HL-60 (cell line): Measurements from ENCODE around the gene MLF1.

ENCODE experiments used
- DNase-seq, 2 experiments: peaks; one replicate each; pipeline ENCODE4 v3.0.0-alpha.2; 2010 to 2020; ENCODE audit warnings: low read depth in 1 of 2, low spot score in 1 of 2
- H3K27ac ChIP-seq: fragments of 250-450 bp; sonication (Bioruptor Pico); replicated peaks from 2 replicates; pipeline ENCODE4 v1.5.1; 2020; ENCODE audit warnings: mild to moderate bottlenecking, moderate library complexity
- H3K27me3 ChIP-seq: fragments of 250-450 bp; sonication (Bioruptor Pico); 2 replicates; pipeline ENCODE4 v1.5.1; 2021; ENCODE audit warnings: mild to moderate bottlenecking, moderate library complexity; ENCODE audit not compliant: insufficient read depth, poor library complexity, severe bottlenecking
- H3K4me3 ChIP-seq: replicated peaks from 2 replicates; pipeline ENCODE4 v1.5.1; 2011; ENCODE audit warnings: mild to moderate bottlenecking, control low read depth, low read length; ENCODE audit not compliant: insufficient read depth
- GABPA ChIP-seq: IDR thresholded peaks from 2 replicates; pipeline ENCODE4 v1.6.1; 2012; ENCODE audit warnings: low read depth
- POLR2AphosphoS5 ChIP-seq: IDR thresholded peaks from 2 replicates; pipeline ENCODE4 v1.6.1; 2012; ENCODE audit warnings: low read depth
- REST ChIP-seq: IDR thresholded peaks from 2 replicates; pipeline ENCODE4 v1.6.1; 2012; ENCODE audit warnings: low read depth; ENCODE audit not compliant: insufficient replicate concordance
- SPI1 ChIP-seq: IDR thresholded peaks from 2 replicates; pipeline ENCODE4 v1.6.1; 2012; ENCODE audit warnings: low read depth, mild to moderate bottlenecking, borderline replicate concordance
- TF ChIP-seq, protein P1 (sequence below): IDR thresholded peaks from one replicate; pipeline ENCODE4 v1.5.1; 2011; ENCODE audit warnings: low read length, control low read depth, inconsistent platforms; ENCODE audit not compliant: insufficient read depth

The MLF1 gene

DNA sequence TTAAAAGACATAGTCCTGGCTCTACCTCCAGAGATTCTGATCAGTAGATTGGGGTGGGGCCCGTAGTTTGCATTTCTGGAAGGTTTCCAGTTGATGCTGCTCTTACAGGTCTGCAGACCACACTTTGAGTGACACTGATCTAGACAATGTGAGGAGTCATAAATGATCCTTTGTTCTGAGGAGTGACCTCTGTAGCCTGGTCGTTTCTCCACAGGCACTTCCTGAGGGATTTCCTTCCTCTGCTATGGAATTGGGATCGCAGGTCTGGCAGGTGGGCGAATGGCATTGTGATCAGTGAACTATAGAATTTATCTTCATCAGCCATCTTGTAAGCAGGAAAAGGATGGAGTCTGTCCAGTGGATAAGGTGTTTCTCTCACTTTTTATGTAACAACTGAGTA lies 78.8 kb downstream of the MLF1 start:
- Histone ChIP-seq H3K27ac (no peak overlapping the region), H3K27me3 (no peaks in the 10 kb centered on the region), H3K4me3 (no peak overlapping the region)
- no peak for DNase-seq
- TF ChIP-seq SPI1 (no peak), REST (no peak), POLR2AphosphoS5 (no peak), GABPA (no peak)
- TF ChIP-seq, protein P1, sequence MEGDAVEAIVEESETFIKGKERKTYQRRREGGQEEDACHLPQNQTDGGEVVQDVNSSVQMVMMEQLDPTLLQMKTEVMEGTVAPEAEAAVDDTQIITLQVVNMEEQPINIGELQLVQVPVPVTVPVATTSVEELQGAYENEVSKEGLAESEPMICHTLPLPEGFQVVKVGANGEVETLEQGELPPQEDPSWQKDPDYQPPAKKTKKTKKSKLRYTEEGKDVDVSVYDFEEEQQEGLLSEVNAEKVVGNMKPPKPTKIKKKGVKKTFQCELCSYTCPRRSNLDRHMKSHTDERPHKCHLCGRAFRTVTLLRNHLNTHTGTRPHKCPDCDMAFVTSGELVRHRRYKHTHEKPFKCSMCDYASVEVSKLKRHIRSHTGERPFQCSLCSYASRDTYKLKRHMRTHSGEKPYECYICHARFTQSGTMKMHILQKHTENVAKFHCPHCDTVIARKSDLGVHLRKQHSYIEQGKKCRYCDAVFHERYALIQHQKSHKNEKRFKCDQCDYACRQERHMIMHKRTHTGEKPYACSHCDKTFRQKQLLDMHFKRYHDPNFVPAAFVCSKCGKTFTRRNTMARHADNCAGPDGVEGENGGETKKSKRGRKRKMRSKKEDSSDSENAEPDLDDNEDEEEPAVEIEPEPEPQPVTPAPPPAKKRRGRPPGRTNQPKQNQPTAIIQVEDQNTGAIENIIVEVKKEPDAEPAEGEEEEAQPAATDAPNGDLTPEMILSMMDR = no peak

- DNase-seq = no peak
- Histone ChIP-seq H3K4me3 (no peak overlapping the region), H3K27ac (no peak overlapping the region), H3K27me3 (no peaks in the 10 kb centered on the region)
- TF ChIP-seq, protein P1 = no peak
- TF ChIP-seq REST (no peak), SPI1 (no peak), GABPA (no peak), POLR2AphosphoS5 (no peak)
Observed at GRCh38 chr3:158651192-158651591, 80.2 kb downstream of the MLF1 start.

DNA sequence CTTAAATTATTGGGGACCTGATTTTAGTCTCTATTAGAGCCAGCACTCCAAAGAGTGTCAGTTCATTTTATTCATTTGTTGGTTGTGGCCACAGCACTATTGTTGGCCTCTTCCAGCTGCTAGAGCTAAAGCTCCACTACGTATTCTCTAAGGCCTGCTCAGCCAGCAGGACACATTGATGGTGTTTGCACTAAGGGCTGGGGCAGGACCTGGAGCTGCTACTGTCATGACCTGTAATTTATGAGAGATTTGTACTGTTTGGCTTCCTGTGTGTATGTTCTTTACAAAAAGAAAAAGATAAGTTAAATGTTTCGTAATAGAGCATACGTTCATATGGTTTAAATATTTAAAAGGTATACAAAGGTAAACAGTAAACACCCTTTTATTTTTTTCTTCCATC lies 81.5 kb downstream of the MLF1 start:
- Histone ChIP-seq H3K27me3 (no peaks in the 10 kb centered on the region), H3K27ac (no peak overlapping the region), H3K4me3 (no peak overlapping the region)
- no peak for TF ChIP-seq POLR2AphosphoS5
- TF ChIP-seq, protein P1 = no peak
- TF ChIP-seq GABPA = no peak
- no peak for TF ChIP-seq SPI1
- TF ChIP-seq REST = no peak
- no peak for DNase-seq
